B cell (primary cell): Measurements from ENCODE around the gene NAA60.

ENCODE experiments used
- EZH2 ChIP-seq: IDR thresholded peaks from 2 replicates; pipeline ENCODE4 v1.6.1; 2012; ENCODE audit warnings: borderline replicate concordance, low read depth, mild to moderate bottlenecking, moderate library complexity, low read length; ENCODE audit not compliant: insufficient read depth, poor library complexity, severe bottlenecking
- TF ChIP-seq, protein P1 (sequence below): fragments of 200-600 bp; IDR thresholded peaks from one replicate; pipeline ENCODE4 v1.8.0; 2022; ENCODE audit warnings: antibody characterized with exemption, mild to moderate bottlenecking

DNA sequence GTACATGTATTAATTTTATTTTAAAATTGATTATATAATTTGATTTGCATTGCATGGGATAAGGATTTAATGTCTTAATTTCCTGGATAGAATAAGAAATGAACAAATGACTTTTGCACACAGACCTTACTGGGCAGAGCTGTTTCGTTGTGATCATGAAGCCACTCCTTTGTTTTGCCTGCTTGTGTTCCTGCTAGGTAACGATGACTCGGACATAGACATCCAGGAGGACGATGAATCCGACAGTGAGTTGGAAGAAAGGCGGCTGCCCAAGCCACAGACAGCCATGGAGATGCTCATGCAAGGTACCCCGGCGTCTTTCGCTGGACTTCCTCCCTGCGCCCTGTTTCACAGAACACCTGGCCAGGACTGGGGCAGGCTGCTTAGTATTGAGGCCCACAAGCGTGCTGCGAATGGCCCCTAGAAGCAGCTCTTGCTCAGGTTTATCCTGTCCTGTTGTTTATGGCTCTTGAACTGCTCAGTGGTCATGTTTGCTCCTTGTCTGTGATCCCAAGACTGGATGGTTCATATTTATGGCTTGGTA lies 87.0 kb downstream of the NAA60 start:
- no peak for TF ChIP-seq EZH2
- TF ChIP-seq, protein P1, sequence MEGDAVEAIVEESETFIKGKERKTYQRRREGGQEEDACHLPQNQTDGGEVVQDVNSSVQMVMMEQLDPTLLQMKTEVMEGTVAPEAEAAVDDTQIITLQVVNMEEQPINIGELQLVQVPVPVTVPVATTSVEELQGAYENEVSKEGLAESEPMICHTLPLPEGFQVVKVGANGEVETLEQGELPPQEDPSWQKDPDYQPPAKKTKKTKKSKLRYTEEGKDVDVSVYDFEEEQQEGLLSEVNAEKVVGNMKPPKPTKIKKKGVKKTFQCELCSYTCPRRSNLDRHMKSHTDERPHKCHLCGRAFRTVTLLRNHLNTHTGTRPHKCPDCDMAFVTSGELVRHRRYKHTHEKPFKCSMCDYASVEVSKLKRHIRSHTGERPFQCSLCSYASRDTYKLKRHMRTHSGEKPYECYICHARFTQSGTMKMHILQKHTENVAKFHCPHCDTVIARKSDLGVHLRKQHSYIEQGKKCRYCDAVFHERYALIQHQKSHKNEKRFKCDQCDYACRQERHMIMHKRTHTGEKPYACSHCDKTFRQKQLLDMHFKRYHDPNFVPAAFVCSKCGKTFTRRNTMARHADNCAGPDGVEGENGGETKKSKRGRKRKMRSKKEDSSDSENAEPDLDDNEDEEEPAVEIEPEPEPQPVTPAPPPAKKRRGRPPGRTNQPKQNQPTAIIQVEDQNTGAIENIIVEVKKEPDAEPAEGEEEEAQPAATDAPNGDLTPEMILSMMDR = no peak
